Kidney glomerular epithelial cell (primary cell): ENCODE results near the gene ERMARD.

Experiments
- DNase-seq: peaks from one replicate; lab custom pipeline; 2025; lab: John Stamatoyannopoulos, UW

Gene ERMARD

GRCh38 chr6:169802790-169803189 lies 51.4 kb downstream of the ERMARD start:
- no peak for DNase-seq

GRCh38 chr6:169803271-169803811 lies 51.9 kb downstream of the ERMARD start:
- peak; percentile 63 for DNase-seq

GRCh38 chr6:169803816-169804340 lies 52.5 kb downstream of the ERMARD start:
- DNase-seq, result no peak

GRCh38 chr6:169804427-169804826 lies 53.0 kb downstream of the ERMARD start:
- DNase-seq, result no peak

GRCh38 chr6:169805242-169805838 lies 53.9 kb downstream of the ERMARD start:
- DNase-seq, result no peak

- no peak for DNase-seq
Measured at GRCh38 chr6:169806701-169807100, 55.3 kb downstream of the ERMARD start.

- DNase-seq, result no peak
Measured at GRCh38 chr6:169807229-169807628, 55.8 kb downstream of the ERMARD start.

- DNase-seq, result no peak
Measured at GRCh38 chr6:169807699-169808607, 56.5 kb downstream of the ERMARD start.

- DNase-seq, result no peak
Measured at GRCh38 chr6:169808608-169808967, 57.2 kb downstream of the ERMARD start.

GRCh38 chr6:169809386-169809785 lies 58.0 kb downstream of the ERMARD start:
- no peak for DNase-seq

- DNase-seq, result no peak
Measured at GRCh38 chr6:169810066-169810989, 58.9 kb downstream of the ERMARD start.

GRCh38 chr6:169811072-169811471 lies 59.6 kb downstream of the ERMARD start:
- no peak for DNase-seq

- DNase-seq, result no peak
Measured at GRCh38 chr6:169811521-169812256, 60.3 kb downstream of the ERMARD start.

GRCh38 chr6:169812257-169812644 lies 60.8 kb downstream of the ERMARD start:
- no peak for DNase-seq

GRCh38 chr6:169813969-169814368 lies 62.5 kb downstream of the ERMARD start:
- no peak for DNase-seq

- no peak for DNase-seq
Measured at GRCh38 chr6:169816054-169816453, 64.6 kb downstream of the ERMARD start.

- no peak for DNase-seq
Measured at GRCh38 chr6:169816975-169817374, 65.6 kb downstream of the ERMARD start.

GRCh38 chr6:169820358-169820757 lies 68.9 kb downstream of the ERMARD start:
- DNase-seq, result no peak

GRCh38 chr6:169824021-169824420 lies 72.6 kb downstream of the ERMARD start:
- no peak for DNase-seq

- no peak for DNase-seq
Measured at GRCh38 chr6:169824848-169825557, 73.6 kb downstream of the ERMARD start.
